Mucosa of rectum (tissue), 2 donors: ENCODE results near the gene KIRREL1.

Experiments
- H3K27ac ChIP-seq, 2 donors: one replicate each; pipeline ENCODE4 v1.7.0; 2013; ENCODE audit warnings: inconsistent platforms in 2 of 2, low read depth in 2 of 2, low read length in 2 of 2
- H3K27me3 ChIP-seq, 2 donors: one replicate each; pipeline ENCODE4 v1.7.0; 2013; ENCODE audit warnings: low read length in 2 of 2; ENCODE audit not compliant: control insufficient read depth in 2 of 2, insufficient read depth in 2 of 2
- H3K36me3 ChIP-seq, 2 donors: one replicate each; pipeline ENCODE4 v1.7.0; 2013; ENCODE audit warnings: low read length in 2 of 2; ENCODE audit not compliant: control insufficient read depth in 2 of 2, insufficient read depth in 2 of 2
- H3K4me1 ChIP-seq, 2 donors: one replicate each; pipeline ENCODE4 v1.7.0; 2013; ENCODE audit warnings: low read length in 2 of 2, mild to moderate bottlenecking in 1 of 2; ENCODE audit not compliant: control insufficient read depth in 2 of 2, insufficient read depth in 2 of 2
- H3K4me3 ChIP-seq, 2 donors: one replicate each; pipeline ENCODE4 v1.7.0; 2013; ENCODE audit warnings: low read length in 2 of 2
- H3K9ac ChIP-seq, 2 donors: one replicate each; pipeline ENCODE4 v1.7.0; 2013; ENCODE audit warnings: low read length in 2 of 2, low read depth in 1 of 2, mild to moderate bottlenecking in 1 of 2
- H3K9me3 ChIP-seq, 2 donors: one replicate each; pipeline ENCODE4 v1.7.0; 2013; ENCODE audit warnings: low read length in 2 of 2; ENCODE audit not compliant: control insufficient read depth in 2 of 2
- donor health status: healthy.
- donor health status: Normal muscosa, but diverticular disease.

KIRREL1 gene

DNA sequence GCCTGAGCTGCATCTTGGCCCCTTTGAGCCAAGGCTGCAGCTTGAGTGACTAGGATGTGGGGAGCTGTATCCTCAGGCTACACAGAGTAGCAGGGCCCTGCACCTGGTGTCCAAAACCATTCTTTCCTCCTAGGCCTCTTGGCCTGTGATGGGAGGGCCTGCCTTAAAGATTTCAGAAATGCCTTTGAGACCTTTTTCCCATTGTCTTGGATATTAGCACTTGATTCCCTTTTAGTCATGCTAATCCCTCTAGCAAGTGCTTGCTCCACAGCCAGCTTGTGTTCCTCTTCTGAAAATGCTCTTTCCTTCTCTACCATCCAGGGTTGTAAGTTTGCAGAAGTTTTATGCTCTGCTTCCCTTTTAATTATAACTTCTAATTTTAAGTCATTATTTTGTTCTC, 21.7 kb upstream of the KIRREL1 start:
- Histone ChIP-seq H3K36me3 (no peaks in the 10 kb centered on the region), H3K9me3 (no peaks in the 10 kb centered on the region), H3K27me3 (no peaks in the 10 kb centered on the region), H3K9ac (no peak overlapping the region), H3K4me1 (peaks cover 8 to 16% of the 10 kb centered on the region in 2 donors), H3K4me3 (no peak overlapping the region), H3K27ac (no peak overlapping the region)

DNA sequence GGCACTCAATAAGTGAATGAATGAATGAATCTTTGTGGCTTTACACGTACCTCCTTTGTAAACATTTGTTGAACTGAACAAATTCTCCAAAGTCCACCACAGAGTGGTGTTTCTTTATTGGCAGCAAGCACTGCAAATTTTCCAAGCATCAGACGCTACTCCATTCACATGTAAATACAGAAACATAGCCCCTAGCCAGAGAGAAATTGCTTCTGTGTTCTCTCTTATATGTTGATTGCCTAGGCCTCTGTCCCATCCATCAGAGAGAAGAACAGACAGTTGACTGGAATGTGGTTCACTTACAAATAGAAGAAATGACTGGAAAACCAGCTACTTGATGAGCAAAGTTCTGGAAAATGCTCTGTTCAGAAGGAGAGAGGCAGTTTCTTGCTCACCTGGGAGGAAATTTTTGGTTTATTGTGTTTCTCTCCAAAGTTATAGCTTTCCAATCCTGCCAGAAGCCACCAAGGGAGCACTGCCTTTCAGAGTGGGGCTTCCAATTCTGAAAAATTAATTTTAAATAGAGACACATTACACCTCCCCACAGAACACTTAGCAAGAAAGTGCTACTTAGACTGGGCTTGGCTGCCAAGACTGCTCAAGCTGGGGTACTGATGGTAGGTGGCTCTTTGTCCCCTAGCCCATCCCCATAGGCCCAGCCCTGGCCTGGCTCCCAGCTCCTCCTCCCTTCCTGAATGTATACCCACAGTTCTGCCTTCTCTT, 18.1 kb upstream of the KIRREL1 start:
- H3K4me1 ChIP-seq: peaks cover 0 to 6% of the 10 kb centered on the region in 2 donors
- H3K9me3 ChIP-seq: no peaks in the 10 kb centered on the region
- no peak overlapping the region for H3K4me3 ChIP-seq
- H3K27me3 ChIP-seq: peaks cover 0 to 3% of the 10 kb centered on the region in 2 donors
- H3K9ac ChIP-seq: no peak overlapping the region
- H3K36me3 ChIP-seq: no peaks in the 10 kb centered on the region
- no peak overlapping the region for H3K27ac ChIP-seq

DNA sequence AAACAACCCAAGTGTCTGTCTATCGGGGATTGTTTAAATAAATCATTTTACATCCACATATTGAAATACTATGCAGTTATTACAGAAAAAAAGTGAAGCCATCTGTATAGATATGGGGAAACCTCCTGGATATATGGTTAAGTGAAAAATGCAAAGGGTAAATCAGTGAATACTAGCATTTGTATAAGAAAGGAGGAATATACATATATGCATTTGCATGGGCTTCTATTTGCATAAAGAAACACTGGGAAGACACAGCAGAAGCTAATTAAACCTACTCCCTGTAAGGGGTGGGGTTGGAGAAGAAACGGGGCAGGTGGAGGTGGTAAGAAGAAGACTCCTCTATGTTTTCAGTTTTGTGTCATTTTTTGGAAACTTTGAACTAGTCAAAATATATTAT, 16.6 kb upstream of the KIRREL1 start:
- H3K4me3 ChIP-seq: no peak overlapping the region
- H3K9me3 ChIP-seq: no peaks in the 10 kb centered on the region
- H3K27ac ChIP-seq: no peak overlapping the region
- no peaks in the 10 kb centered on the region for H3K36me3 ChIP-seq
- peaks cover 0 to 3% of the 10 kb centered on the region in 2 donors for H3K27me3 ChIP-seq
- H3K9ac ChIP-seq: no peak overlapping the region
- peaks cover 0 to 6% of the 10 kb centered on the region in 2 donors for H3K4me1 ChIP-seq

- Histone ChIP-seq H3K36me3 (no peaks in the 10 kb centered on the region), H3K4me3 (peak overlapping the region in 1 of 2 donors; percentile 7), H3K27ac (no peak overlapping the region), H3K9me3 (no peaks in the 10 kb centered on the region), H3K9ac (no peak overlapping the region), H3K27me3 (peaks cover 0 to 3% of the 10 kb centered on the region in 2 donors), H3K4me1 (peaks cover 0 to 6% of the 10 kb centered on the region in 2 donors)
Measured at GRCh38 chr1:157978586-157979403, 14.7 kb upstream of the KIRREL1 start.

GRCh38 chr1:157982136-157982535, 11.3 kb upstream of the KIRREL1 start:
- Histone ChIP-seq H3K9ac (no peak overlapping the region), H3K36me3 (no peaks in the 10 kb centered on the region), H3K9me3 (no peaks in the 10 kb centered on the region), H3K27me3 (peaks cover 0 to 3% of the 10 kb centered on the region in 2 donors), H3K4me1 (peaks cover 2 to 6% of the 10 kb centered on the region in 2 donors), H3K4me3 (no peak overlapping the region), H3K27ac (no peak overlapping the region)

- Histone ChIP-seq H3K9ac (no peak overlapping the region), H3K4me1 (peaks cover 2% of the 10 kb centered on the region in 2 donors), H3K27me3 (peaks cover 0 to 3% of the 10 kb centered on the region in 2 donors), H3K9me3 (no peaks in the 10 kb centered on the region), H3K36me3 (no peaks in the 10 kb centered on the region), H3K27ac (no peak overlapping the region), H3K4me3 (no peak overlapping the region)
Measured at GRCh38 chr1:157983787-157984186, 9.7 kb upstream of the KIRREL1 start.

GRCh38 chr1:157984469-157984868, 9.0 kb upstream of the KIRREL1 start:
- Histone ChIP-seq H3K9me3 (no peaks in the 10 kb centered on the region), H3K36me3 (no peaks in the 10 kb centered on the region), H3K4me3 (no peak overlapping the region), H3K27ac (no peak overlapping the region), H3K4me1 (peaks cover 0 to 2% of the 10 kb centered on the region in 2 donors), H3K27me3 (no peaks in the 10 kb centered on the region), H3K9ac (no peak overlapping the region)

- no peak overlapping the region for H3K27ac ChIP-seq
Measured at GRCh38 chr1:157985473-157985872, 8.0 kb upstream of the KIRREL1 start.

GRCh38 chr1:157988002-157988401, 5.4 kb upstream of the KIRREL1 start:
- H3K9me3 ChIP-seq: no peaks in the 10 kb centered on the region

More at GRCh38 chr1:157985473-157985872, 8.0 kb upstream of the KIRREL1 start:
- no peaks in the 10 kb centered on the region for H3K9me3 ChIP-seq
- no peak overlapping the region for H3K4me3 ChIP-seq
- peaks cover 0 to 2% of the 10 kb centered on the region in 2 donors for H3K4me1 ChIP-seq
- H3K36me3 ChIP-seq: no peaks in the 10 kb centered on the region
- peaks cover 0 to 3% of the 10 kb centered on the region in 2 donors for H3K27me3 ChIP-seq
- no peak overlapping the region for H3K9ac ChIP-seq

More at GRCh38 chr1:157988002-157988401, 5.4 kb upstream of the KIRREL1 start:
- Histone ChIP-seq H3K36me3 (no peaks in the 10 kb centered on the region), H3K9ac (no peak overlapping the region), H3K27me3 (peaks cover 2 to 3% of the 10 kb centered on the region in 2 donors), H3K4me3 (no peak overlapping the region), H3K27ac (no peak overlapping the region), H3K4me1 (peaks cover 8 to 9% of the 10 kb centered on the region in 2 donors)
